Heart right ventricle (tissue), 16 donors: ENCODE results near the gene CDH23. TPM values are rescaled to one million over a fixed set of nuclear protein-coding genes. Genes with fewer than 3 reads are reported as not detected.
A peak's percentile ranks its signal among the peaks of the same experiment; 100 is the strongest.

Experiments used
- ATAC-seq, 8 donors: fragments of 200-7000 bp; cut with Tn5 transposase; one replicate each; pipeline ENCODE4 v1.9.1; 2020; ENCODE audit warnings: mild to moderate bottlenecking in 8 of 8, moderate library complexity in 8 of 8, moderate number of reproducible peaks in 1 of 8
- DNase-seq, 2 donors: peaks; one replicate each; pipeline ENCODE4 v3.0.0-alpha.2; 2020
- H3K27ac ChIP-seq, 10 donors: fragments of 200-600 bp; sonication (generic) in 2 of 10; one replicate each; pipeline versions ENCODE4 v1.5.0 to v1.8.0; 2020 to 2022; ENCODE audit warnings: mild to moderate bottlenecking in 3 of 10
- H3K27me3 ChIP-seq, 7 donors: fragments of 200-600 bp; one replicate each; pipeline ENCODE4 v1.8.0; 2021 to 2022; ENCODE audit warnings: mild to moderate bottlenecking in 2 of 7
- H3K36me3 ChIP-seq, 9 donors: fragments of 200-600 bp; sonication (generic) in 1 of 9; one replicate each; pipeline versions ENCODE4 v1.5.0 to v1.8.0; 2020 to 2022; ENCODE audit warnings: mild to moderate bottlenecking in 2 of 9
- H3K4me1 ChIP-seq, 9 donors: fragments of 200-600 bp; sonication (generic) in 1 of 9; one replicate each; pipeline versions ENCODE4 v1.5.0 to v1.8.0; 2020 to 2022; ENCODE audit warnings: mild to moderate bottlenecking in 4 of 9
- H3K4me3 ChIP-seq, 10 donors: fragments of 200-600 bp; sonication (generic) in 2 of 10; one replicate each; pipeline versions ENCODE4 v1.5.0 to v1.8.0; 2020 to 2022; ENCODE audit warnings: mild to moderate bottlenecking in 7 of 10, moderate library complexity in 2 of 10
- H3K9me3 ChIP-seq, 11 donors: fragments of 200-600 bp in 10 of 11; sonication (generic) in 2 of 11; one replicate each; pipeline versions ENCODE4 v1.5.0 to v1.8.0; 2013 to 2022; ENCODE audit warnings: mild to moderate bottlenecking in 2 of 11, control low read depth in 1 of 11, moderate library complexity in 1 of 11
- WGBS, 2 donors: extraction: QIAGEN DNeasy Blood & Tissue Kit; methylation state at CpG; one replicate each; pipeline ENCODE4 v1.1.7; 2013; ENCODE audit warnings: inconsistent platforms in 1 of 2; 5-methylcytosine and 5-hydroxymethylcytosine counted together
- intact Hi-C, 10 donors: fragments of 100-400 bp; cut with DNase I; formaldehyde crosslinking; loops; one replicate each; pipeline versions ENCODE4 v1.11.1 to v1.14.2; 2022
- polyA plus RNA-seq, 2 donors: library from polyadenylated mRNA; stranded (reverse); fragments of 200-250 nt; gene quantifications; one replicate each; pipeline ENCODE4 v1.2.3, GENCODE V29; 2013
- total RNA-seq, 10 donors: library from RNA; stranded (reverse); fragmentation: NEBNext Ultra II Directional in 3 of 10; extraction: Animal tissue kit (Norgen Biotek cat#: 25700) in 3 of 10; gene quantifications; one replicate each; pipeline versions ENCODE4 v1.2.1 to v1.2.4, GENCODE V29; 2021 to 2023
- TF ChIP-seq, protein P1 (sequence below), 9 donors: fragments of 200-600 bp; sonication (generic) in 2 of 9; IDR thresholded peaks; one replicate each; pipeline versions ENCODE4 v1.5.0 to v1.8.0; 2021 to 2022; ENCODE audit warnings: antibody characterized with exemption in 9 of 9, mild to moderate bottlenecking in 5 of 9, moderate library complexity in 1 of 9
- donor health status: Arrhythmogenic right ventricular cardiomyopathy.
- donor health status: ischemic (EF 13 %, LVEDD 7.1; RV severe dilation, severe dysfunction).
- donor health status: healthy with polysubstance abuse.
- donor health status: DM: no; HTN: yes; CAD: no.
- donor health status: DM: no; HTN: no; CAD: no.
- donor health status: ischemic (EF 25% LVEDD 6.9; RV normal size, moderate dysfunction).
- donor health status: ischemic (EF 25% LVEDD 5.7; RV mildly dilated, moderate dysfunction).
- donor health status: healthy.
- donor health status: DM: yes; HTN: yes; CAD: no.
- donor health status: Ischemic cardiomyopathy.
- donor health status: ischemic (EF 35%, LVEDD 5.7; RV mildly dilated, moderate dysfunction).
- donor health status: nonischemic (EF 11% LVEDD 7.7; RV severe dilation, severe dysfunction).
- donor health status: DM: yes; HTN: yes; CAD: no.
- donor health status: PGD.
- donor health status: ischemic (EF 29% LVEDD 5.4; RV normal size, mild dysfunction).
- donor health status: nonischemic (EF 23%, LVEDD 6.1; RV moderate dilation, normal function).

Gene CDH23
- total and polyA plus RNA-seq, 12 donors = 1.1 to 7.7 (median 4.6) TPM

DNA sequence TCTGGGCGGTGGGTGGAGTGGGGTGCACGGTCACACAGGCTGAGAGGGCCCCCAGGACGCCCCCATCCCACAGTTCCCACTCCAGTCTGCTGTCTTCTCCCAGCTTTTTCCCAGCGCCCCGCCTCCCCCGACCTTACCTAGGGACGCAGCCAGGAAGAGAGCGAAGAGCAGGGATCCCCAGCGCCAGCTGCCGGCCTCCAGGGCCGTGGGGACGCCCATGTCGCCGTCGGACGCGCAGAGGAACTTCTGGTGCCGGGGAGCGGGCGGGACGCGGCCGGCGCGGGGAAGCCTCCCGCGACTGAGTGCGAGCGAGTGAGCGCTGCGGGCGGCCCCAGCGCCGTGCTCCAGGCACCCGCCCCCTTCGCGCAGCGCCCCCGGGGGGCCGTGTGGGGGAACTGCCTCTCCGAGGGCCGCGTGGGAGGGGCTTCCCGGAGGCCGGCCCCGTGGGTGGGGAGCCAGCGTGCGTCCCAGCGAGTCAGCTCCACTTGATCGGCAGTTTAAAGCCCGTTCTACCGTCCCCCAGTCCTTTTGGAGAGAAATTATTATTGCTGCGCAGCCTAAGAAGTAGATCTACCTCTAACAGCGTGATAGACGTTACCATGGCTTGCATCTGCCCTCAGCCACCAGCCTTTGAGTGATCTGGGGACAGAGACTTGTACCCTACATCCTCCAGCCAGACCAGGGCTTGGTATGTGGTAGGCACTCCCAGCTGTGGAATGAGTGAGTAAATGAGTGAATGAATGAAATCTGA lies 376.7 kb downstream of the CDH23 start, which contains the start of gene VSIR:
Gene VSIR, minus strand, starts transcription at position 300 of the 751 bp plus-strand sequence. Its CDS starts 81 bp downstream, at position 219.
- WGBS, 2 donors = 1% methylated on average over 52 to 55 of the region's 55 CpGs
- peak within 1 kb of the TSS; percentile 64 to 96 (median 92) for H3K4me3 ChIP-seq
- peaks cover 28 to 91% (median 65%) of the 10 kb centered on the region in 9 donors for H3K4me1 ChIP-seq
- H3K27me3 ChIP-seq = no peaks in the 10 kb centered on the region
- H3K27ac ChIP-seq = peak within 1 kb of the TSS; percentile 77 to 99 (median 98)
- intact Hi-C loops = loop anchor here in 8 of 10 donors (2.0 to 10.0 kb wide), 5 partner anchors 44 to 61 kb away; partner anchors contain the start of gene C10orf105 (in 1 of the 8)
- ATAC-seq (peak; percentile 75 to 92 (median 85)), DNase-seq (peak; percentile 90 to 94)
- peaks cover 0 to 8% (median 0%) of the 10 kb centered on the region in 9 donors for H3K36me3 ChIP-seq
- H3K9me3 ChIP-seq = no peaks in the 10 kb centered on the region
- TF ChIP-seq, protein P1, sequence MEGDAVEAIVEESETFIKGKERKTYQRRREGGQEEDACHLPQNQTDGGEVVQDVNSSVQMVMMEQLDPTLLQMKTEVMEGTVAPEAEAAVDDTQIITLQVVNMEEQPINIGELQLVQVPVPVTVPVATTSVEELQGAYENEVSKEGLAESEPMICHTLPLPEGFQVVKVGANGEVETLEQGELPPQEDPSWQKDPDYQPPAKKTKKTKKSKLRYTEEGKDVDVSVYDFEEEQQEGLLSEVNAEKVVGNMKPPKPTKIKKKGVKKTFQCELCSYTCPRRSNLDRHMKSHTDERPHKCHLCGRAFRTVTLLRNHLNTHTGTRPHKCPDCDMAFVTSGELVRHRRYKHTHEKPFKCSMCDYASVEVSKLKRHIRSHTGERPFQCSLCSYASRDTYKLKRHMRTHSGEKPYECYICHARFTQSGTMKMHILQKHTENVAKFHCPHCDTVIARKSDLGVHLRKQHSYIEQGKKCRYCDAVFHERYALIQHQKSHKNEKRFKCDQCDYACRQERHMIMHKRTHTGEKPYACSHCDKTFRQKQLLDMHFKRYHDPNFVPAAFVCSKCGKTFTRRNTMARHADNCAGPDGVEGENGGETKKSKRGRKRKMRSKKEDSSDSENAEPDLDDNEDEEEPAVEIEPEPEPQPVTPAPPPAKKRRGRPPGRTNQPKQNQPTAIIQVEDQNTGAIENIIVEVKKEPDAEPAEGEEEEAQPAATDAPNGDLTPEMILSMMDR (IDR thresholded peaks at IDR 0.05) = peak; percentile 83 to 99 (median 96)

DNA sequence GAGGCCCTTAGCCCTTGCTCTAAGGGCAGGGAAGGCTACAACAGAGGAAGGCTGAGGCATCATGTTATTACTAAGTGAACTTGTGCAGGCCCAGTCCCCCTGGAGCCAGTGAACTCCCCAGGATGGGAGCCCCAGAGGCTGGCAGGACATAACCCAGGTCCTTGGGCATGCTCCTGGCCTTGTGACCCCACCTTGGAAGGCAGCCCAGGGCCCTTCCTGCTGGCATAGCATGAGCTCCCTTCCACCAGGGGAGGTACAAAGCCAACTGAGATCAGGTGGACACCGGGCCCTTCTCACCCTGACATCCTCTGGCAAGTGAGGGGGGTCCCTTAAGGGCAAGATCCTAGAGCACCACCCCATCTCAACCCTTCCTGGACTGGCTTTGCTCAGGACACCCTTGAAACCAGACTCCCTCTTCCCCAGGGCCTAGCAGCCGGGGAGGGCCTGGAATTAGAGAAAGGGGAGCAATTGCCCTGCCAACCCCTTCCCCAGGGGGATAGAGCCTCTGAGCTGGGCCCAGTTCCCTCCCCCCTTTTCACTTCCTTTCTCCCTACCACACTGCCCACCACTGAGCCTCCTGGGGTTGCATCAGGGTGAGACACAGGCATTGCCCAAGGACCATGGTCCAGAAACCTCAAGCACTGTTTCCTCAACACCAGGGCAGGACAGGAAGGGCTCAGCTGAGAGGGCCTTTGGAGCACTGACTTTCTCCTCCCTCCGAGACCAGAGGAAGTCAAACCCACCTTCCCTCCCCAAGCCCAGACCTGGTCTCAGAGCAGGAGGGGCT lies 378.4 kb downstream of the CDH23 start:
- ATAC-seq = peak in 1 of 8 donors; percentile 2
- intact Hi-C loops = loop anchor here in 8 of 10 donors (5.0 to 10.0 kb wide), 4 partner anchors 42 to 63 kb away; partner anchors contain the start of gene C10orf105 (in 1 of the 8)
- no peaks in the 10 kb centered on the region for H3K27me3 ChIP-seq

DNA sequence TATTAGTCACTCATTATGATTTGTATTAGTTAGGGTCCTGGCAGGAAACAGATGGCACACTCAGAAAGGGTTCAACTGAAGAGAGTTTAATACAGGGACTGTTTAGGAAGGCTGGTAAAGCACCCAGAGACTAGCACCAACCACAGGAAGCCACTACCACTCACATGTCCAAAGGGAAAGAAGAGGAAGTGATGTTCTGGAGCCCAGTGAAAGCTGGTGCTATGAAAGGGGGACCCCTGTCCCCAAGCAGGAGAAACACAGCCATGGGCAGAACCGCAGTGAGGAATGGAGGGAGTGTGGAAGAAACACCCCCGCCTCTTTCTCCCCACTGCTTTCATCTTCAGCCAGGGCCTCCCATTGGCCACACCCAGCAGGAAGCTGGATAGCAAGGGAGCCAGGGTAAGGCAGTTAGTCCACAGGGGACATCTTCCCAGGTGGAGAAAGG lies 379.8 kb downstream of the CDH23 start:
- ATAC-seq = no peak
- Histone ChIP-seq H3K4me1 (peaks cover 8 to 65% (median 34%) of the 10 kb centered on the region in 9 donors), H3K36me3 (no peaks in the 10 kb centered on the region), H3K27ac (peak overlapping the region in 2 of 10 donors; percentile 99), H3K9me3 (no peaks in the 10 kb centered on the region), H3K27me3 (no peaks in the 10 kb centered on the region), H3K4me3 (no peak overlapping the region)
- WGBS, 2 donors = 68 to 79% methylated on average over 2 of the region's 2 CpGs
- TF ChIP-seq, protein P1 (IDR thresholded peaks at IDR 0.05) = no peak
- no peak for DNase-seq
- intact Hi-C loops = loop anchor here in 1 of 10 donors (10.0 kb wide), 1 partner anchor 62 kb away; the partner anchor contains the start of gene C10orf105

More for the DNA sequence above, 378.4 kb downstream of the CDH23 start:
- WGBS, 2 donors = 53 to 63% methylated on average over 3 of the region's 3 CpGs
- peak overlapping the region in 1 of 10 donors; percentile 94 for H3K4me3 ChIP-seq
- H3K9me3 ChIP-seq = no peaks in the 10 kb centered on the region
- peaks cover 16 to 79% (median 48%) of the 10 kb centered on the region in 9 donors for H3K4me1 ChIP-seq
- peak in 1 of 2 donors; percentile 41 for DNase-seq
- H3K36me3 ChIP-seq = peaks cover 0 to 3% (median 0%) of the 10 kb centered on the region in 9 donors
- peak overlapping the region in 4 of 10 donors; percentile 14 to 99 (median 74) for H3K27ac ChIP-seq
- TF ChIP-seq, protein P1 (IDR thresholded peaks at IDR 0.05) = no peak
